HEK293T (cell line): ENCODE results near the gene TMEM232.

ENCODE experiments used
- ARNT ChIP-seq: fragments of 450-650 bp; IDR thresholded peaks from 2 replicates; pipeline ENCODE4 v1.6.1; 2017; ENCODE audit warnings: mild to moderate bottlenecking
- BHLHE40 ChIP-seq: fragments of 450-650 bp; IDR thresholded peaks from 2 replicates; pipeline ENCODE4 v1.6.1; 2016; ENCODE audit warnings: mild to moderate bottlenecking, moderate library complexity, borderline replicate concordance
- CTBP1 ChIP-seq: fragments of 450-650 bp; IDR thresholded peaks from 2 replicates; pipeline ENCODE4 v1.6.1; 2016; ENCODE audit warnings: borderline replicate concordance
- ELF4 ChIP-seq: fragments of 450-650 bp; IDR thresholded peaks from 2 replicates; pipeline ENCODE4 v1.6.1; 2017; ENCODE audit warnings: antibody characterized with exemption
- FOXA1 ChIP-seq: fragments of 450-650 bp; IDR thresholded peaks from 2 replicates; pipeline ENCODE4 v1.6.1; 2016; ENCODE audit warnings: mild to moderate bottlenecking
- FOXK2 ChIP-seq: fragments of 450-650 bp; IDR thresholded peaks from 2 replicates; pipeline ENCODE4 v1.6.1; 2016; ENCODE audit warnings: mild to moderate bottlenecking
- FOXM1 ChIP-seq: fragments of 450-650 bp; IDR thresholded peaks from 2 replicates; pipeline ENCODE4 v1.6.1; 2017; ENCODE audit warnings: mild to moderate bottlenecking, borderline replicate concordance
- HDGF ChIP-seq: fragments of 450-650 bp; IDR thresholded peaks from 2 replicates; pipeline ENCODE4 v1.6.1; 2017; ENCODE audit warnings: antibody characterized with exemption, borderline replicate concordance
- L3MBTL2 ChIP-seq: fragments of 450-650 bp; conservative IDR thresholded peaks from 2 replicates; pipeline ENCODE4 v1.6.1; 2016; ENCODE audit warnings: mild to moderate bottlenecking
- LEF1 ChIP-seq: fragments of 450-650 bp; IDR thresholded peaks from 2 replicates; pipeline ENCODE4 v1.6.1; 2017; ENCODE audit warnings: mild to moderate bottlenecking, borderline replicate concordance
- SP1 ChIP-seq: fragments of 450-650 bp; IDR thresholded peaks from 2 replicates; pipeline ENCODE4 v1.6.1; 2017
- SUZ12 ChIP-seq: fragments of 450-650 bp; IDR thresholded peaks from 2 replicates; pipeline ENCODE4 v1.6.1; 2016; ENCODE audit warnings: mild to moderate bottlenecking
- TARDBP ChIP-seq: fragments of 450-650 bp; IDR thresholded peaks from 2 replicates; pipeline ENCODE4 v1.6.1; 2016
- ZNF384 ChIP-seq: fragments of 450-650 bp; IDR thresholded peaks from 2 replicates; pipeline ENCODE4 v1.6.1; 2016

DNA sequence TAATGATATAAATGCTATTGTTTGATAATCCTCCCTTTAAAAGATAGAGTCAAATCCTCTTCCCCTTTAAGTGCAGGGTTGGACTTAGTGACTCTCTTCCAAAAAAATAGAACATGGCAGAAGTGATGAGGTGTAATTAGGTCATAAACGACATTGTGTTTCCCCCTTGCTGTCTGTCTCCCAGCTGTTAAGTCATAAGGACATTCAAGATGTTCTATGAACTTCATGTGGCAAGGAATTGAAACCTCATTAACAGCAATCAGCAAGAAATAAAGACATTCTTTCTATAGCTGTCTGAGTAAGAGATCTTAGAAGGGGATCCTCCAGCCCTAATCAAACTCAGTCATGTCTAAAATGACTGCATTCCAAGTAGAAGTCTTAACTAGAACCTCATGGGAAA, 9.1 kb upstream of the TMEM232 start:
- TF ChIP-seq SP1 (no peak), LEF1 (no peak), TARDBP (no peak), BHLHE40 (no peak), FOXA1 (no peak), ELF4 (no peak), FOXM1 (no peak), FOXK2 (no peak), L3MBTL2 (no peak), CTBP1 (no peak), HDGF (no peak), ZNF384 (no peak), ARNT (no peak), SUZ12 (no peak)
